ENCODE data around the gene FOXC2.

- TF ChIP-seq CTCF (IDR thresholded peaks at IDR 0.05) (no peak), EZH2 (IDR thresholded peaks at IDR 0.05; ENCODE audit: borderline replicate concordance, insufficient read depth, low read depth, low read length, poor library complexity, severe bottlenecking) (no peak)
Measured at GRCh38 chr16:86565181-86565631, 1.4 kb upstream of the FOXC2 start.
